Activated CD4-positive, alpha-beta T cell treated with anti-CD3 and anti-CD28 coated beads for 36 hours (primary cell): Measurements from ENCODE around the gene GIGYF2. TPM values are rescaled to one million over a fixed set of nuclear protein-coding genes. Genes with fewer than 3 reads are reported as not detected.
"Not testable (repeated sequence)": the region's sequence is repeated elsewhere in the genome, so short reads cannot be mapped to it uniquely, and the experiment has no call there.

ENCODE experiments used
- ATAC-seq: fragments of 200-7000 bp; cut with Tn5 transposase; one replicate; pipeline ENCODE4 v1.10.0; 2021; ENCODE audit warnings: mild to moderate bottlenecking, moderate library complexity
- CTCF ChIA-PET: fragments of 350-600 bp; sonication (Branson Sonifier 250); formaldehyde crosslinking; loops from one replicate; lab custom pipeline; 2021; ENCODE audit warnings: antibody characterized with exemption; lab: Charles Lee
- POLR2A ChIA-PET: fragments of 350-600 bp; sonication (Branson Sonifier 250); formaldehyde crosslinking; loops from one replicate; lab custom pipeline; 2021; ENCODE audit warnings: antibody characterized with exemption, inconsistent platforms; lab: Charles Lee
- DNase-seq: peaks from one replicate; pipeline ENCODE4 v3.0.0-alpha.2; 2020
- H3K27ac Mint-ChIP-seq: one replicate; pipeline ENCODE4 v1.8.0; 2021; ENCODE audit warnings: mixed read lengths
- H3K27me3 Mint-ChIP-seq: one replicate; pipeline ENCODE4 v1.8.0; 2021; ENCODE audit warnings: mixed read lengths
- H3K36me3 Mint-ChIP-seq: one replicate; pipeline ENCODE4 v1.8.0; 2021; ENCODE audit warnings: low read depth, mixed read lengths
- H3K4me1 Mint-ChIP-seq: one replicate; pipeline ENCODE4 v1.8.0; 2021; ENCODE audit warnings: mixed read lengths
- H3K4me3 Mint-ChIP-seq: one replicate; pipeline ENCODE4 v1.8.0; 2021; ENCODE audit warnings: mild to moderate bottlenecking, moderate library complexity, mixed read lengths
- H3K9me3 Mint-ChIP-seq: one replicate; pipeline ENCODE4 v1.8.0; 2021; ENCODE audit warnings: low read depth, mixed read lengths
- intact Hi-C, 2 experiments: fragments of 100-400 bp; cut with DNase I in 1 of 2; cut with micrococcal nuclease in 1 of 2; formaldehyde crosslinking; loops; one replicate each; pipeline versions ENCODE4 v1.14.2 to v1.15.1; 2022 to 2024; cut with DNase I, micrococcal nuclease
- total RNA-seq, 2 experiments: library from RNA; stranded (reverse); gene quantifications; one replicate each; pipeline ENCODE4 v1.2.3, GENCODE V29; 2021

Gene GIGYF2
- total RNA-seq, 2 experiments from 2014 or later = 51.1 to 51.9 TPM

- Mint-ChIP-seq H3K36me3 (no peaks in the 10 kb centered on the region), H3K27me3 (peaks cover 5% of the 10 kb centered on the region), H3K27ac (peak overlapping the region; percentile 79), H3K9me3 (no peaks in the 10 kb centered on the region), H3K4me1 (peaks cover 5% of the 10 kb centered on the region), H3K4me3 (peak overlapping the region; percentile 23)
- no peak for DNase-seq
- intact Hi-C loops = loop anchor here in 1 of 2 experiments (2.0 kb wide), 1 partner anchor 345 kb away; the partner anchor contains the start of genes EIF4E2 and TIGD1
- ATAC-seq = no peak
- ChIA-PET CTCF (no interaction called here), POLR2A (no interaction called here)
These were observed 199.0 kb downstream of the GIGYF2 start for GRCh38 chr2:232896111-232896510.

- ATAC-seq (no peak), DNase-seq (no peak)
- Mint-ChIP-seq H3K27ac (no peak overlapping the region), H3K9me3 (no peaks in the 10 kb centered on the region), H3K27me3 (peaks cover 5% of the 10 kb centered on the region), H3K4me3 (no peak overlapping the region), H3K36me3 (no peaks in the 10 kb centered on the region), H3K4me1 (peaks cover 12% of the 10 kb centered on the region)
- intact Hi-C loops = loop anchor here in 1 of 2 experiments (2.0 kb wide), 1 partner anchor 346 kb away; the partner anchor contains the start of genes EIF4E2 and TIGD1
- CTCF ChIA-PET = interaction anchor here (1.5 to 1.7 kb wide), 2 partner anchors 43 to 156 kb away, joined by 4 to 6 read pairs; no protein-coding TSS in a partner anchor
- POLR2A ChIA-PET = interaction anchor here (0.6 kb wide), 1 partner anchor 518 kb away, joined by 3 read pairs; no protein-coding TSS in a partner anchor
These were observed 199.8 kb downstream of the GIGYF2 start for GRCh38 chr2:232896720-232897597.

- Mint-ChIP-seq H3K27ac (no peak overlapping the region), H3K9me3 (no peaks in the 10 kb centered on the region), H3K4me3 (no peak overlapping the region), H3K36me3 (no peaks in the 10 kb centered on the region), H3K4me1 (peaks cover 15% of the 10 kb centered on the region), H3K27me3 (peaks cover 2% of the 10 kb centered on the region)
- ATAC-seq = peak; percentile 76
- intact Hi-C loops = loop anchor here in 1 of 2 experiments (2.0 kb wide), 3 partner anchors 183 to 353 kb away; partner anchors contain the start of genes ATG16L1, EIF4E2 and TIGD1
- ChIA-PET CTCF (interaction anchor here (0.8 to 1.7 kb wide), 3 partner anchors 44 to 156 kb away, joined by 3 to 6 read pairs (median 4); no protein-coding TSS in a partner anchor), POLR2A (interaction anchor here (0.6 kb wide), 2 partner anchors 184 to 518 kb away, joined by 3 to 4 read pairs; no protein-coding TSS in a partner anchor)
- peak; percentile 85 for DNase-seq
These were observed 200.7 kb downstream of the GIGYF2 start for GRCh38 chr2:232897598-232898408.

- intact Hi-C loops = loop anchor here in 1 of 2 experiments (2.0 kb wide), 2 partner anchors 182 to 352 kb away; partner anchors contain the start of gene ATG16L1
- ChIA-PET CTCF (interaction anchor here (1.5 to 1.7 kb wide), 2 partner anchors 45 to 154 kb away, joined by 4 to 6 read pairs; no protein-coding TSS in a partner anchor), POLR2A (no interaction called here)
- H3K9me3 Mint-ChIP-seq = no peaks in the 10 kb centered on the region
- peaks cover 15% of the 10 kb centered on the region for H3K4me1 Mint-ChIP-seq
- H3K4me3 Mint-ChIP-seq = no peak overlapping the region
- H3K36me3 Mint-ChIP-seq = no peaks in the 10 kb centered on the region
- H3K27me3 Mint-ChIP-seq = no peaks in the 10 kb centered on the region
- no peak overlapping the region for H3K27ac Mint-ChIP-seq
- ATAC-seq (peak; percentile 8), DNase-seq (no peak)
These were observed 201.7 kb downstream of the GIGYF2 start for GRCh38 chr2:232898592-232899543.

- H3K27ac Mint-ChIP-seq = peak overlapping the region; percentile 28
- no peaks in the 10 kb centered on the region for H3K9me3 Mint-ChIP-seq
- peaks cover 12% of the 10 kb centered on the region for H3K4me1 Mint-ChIP-seq
- no peak overlapping the region for H3K4me3 Mint-ChIP-seq
- H3K27me3 Mint-ChIP-seq = no peaks in the 10 kb centered on the region
- DNase-seq (no peak), ATAC-seq (no peak)
- no peaks in the 10 kb centered on the region for H3K36me3 Mint-ChIP-seq
- POLR2A ChIA-PET = no interaction called here
- intact Hi-C loops = no loop called here
- CTCF ChIA-PET = interaction anchor here (0.5 kb wide), 1 partner anchor 21 kb away, joined by 3 read pairs; no protein-coding TSS in a partner anchor
These were observed 203.9 kb downstream of the GIGYF2 start for GRCh38 chr2:232900811-232901735.

GRCh38 chr2:232901736-232902578 is 204.8 kb downstream of the GIGYF2 start:
- Mint-ChIP-seq H3K27me3 (no peaks in the 10 kb centered on the region), H3K4me3 (peak overlapping the region; percentile 7), H3K27ac (peak overlapping the region; percentile 28), H3K4me1 (peaks cover 10% of the 10 kb centered on the region), H3K9me3 (no peaks in the 10 kb centered on the region), H3K36me3 (no peaks in the 10 kb centered on the region)
- intact Hi-C loops = no loop called here
- peak; percentile 80 for DNase-seq
- ChIA-PET POLR2A (no interaction called here), CTCF (no interaction called here)
- ATAC-seq = peak; percentile 86

GRCh38 chr2:232903989-232904388 is 206.9 kb downstream of the GIGYF2 start:
- intact Hi-C loops = no loop called here
- ATAC-seq (no peak), DNase-seq (no peak)
- no peaks in the 10 kb centered on the region for H3K36me3 Mint-ChIP-seq
- no peaks in the 10 kb centered on the region for H3K9me3 Mint-ChIP-seq
- peaks cover 10% of the 10 kb centered on the region for H3K4me1 Mint-ChIP-seq
- H3K27me3 Mint-ChIP-seq = peaks cover 1% of the 10 kb centered on the region
- POLR2A ChIA-PET = no interaction called here
- no peak overlapping the region for H3K4me3 Mint-ChIP-seq
- CTCF ChIA-PET = no interaction called here
- no peak overlapping the region for H3K27ac Mint-ChIP-seq

- DNase-seq, H3K27ac Mint-ChIP-seq, H3K4me3 Mint-ChIP-seq, H3K36me3 Mint-ChIP-seq, POLR2A ChIA-PET, H3K4me1 Mint-ChIP-seq, CTCF ChIA-PET, intact Hi-C loops, ATAC-seq: not testable (repeated sequence)
- H3K9me3 Mint-ChIP-seq = peaks cover 11% of the 10 kb centered on the region
- H3K27me3 Mint-ChIP-seq = peaks cover 15% of the 10 kb centered on the region
These were observed 210.0 kb downstream of the GIGYF2 start for GRCh38 chr2:232906867-232907717.
